RPMI7951 (cell line): ENCODE measurements around the gene ACHE. TPM values are rescaled to one million over a fixed set of nuclear protein-coding genes. Genes with fewer than 3 reads are reported as not detected.
A peak's percentile ranks its signal among the peaks of the same experiment; 100 is the strongest.

Experiments used
- DNase-seq: peaks from one replicate; pipeline ENCODE4 v3.0.0-alpha.2; 2012; ENCODE audit warnings: low read depth
- total RNA-seq: library from RNA; depleted of rRNA; stranded (reverse); fragments of >200 nt; shearing (Covaris generic); gene quantifications from 2 replicates; pipeline ENCODE4 v1.2.3, GENCODE V29; 2014

Gene ACHE
- total RNA-seq, 1 experiment from 2014 or later = not detected

DNA sequence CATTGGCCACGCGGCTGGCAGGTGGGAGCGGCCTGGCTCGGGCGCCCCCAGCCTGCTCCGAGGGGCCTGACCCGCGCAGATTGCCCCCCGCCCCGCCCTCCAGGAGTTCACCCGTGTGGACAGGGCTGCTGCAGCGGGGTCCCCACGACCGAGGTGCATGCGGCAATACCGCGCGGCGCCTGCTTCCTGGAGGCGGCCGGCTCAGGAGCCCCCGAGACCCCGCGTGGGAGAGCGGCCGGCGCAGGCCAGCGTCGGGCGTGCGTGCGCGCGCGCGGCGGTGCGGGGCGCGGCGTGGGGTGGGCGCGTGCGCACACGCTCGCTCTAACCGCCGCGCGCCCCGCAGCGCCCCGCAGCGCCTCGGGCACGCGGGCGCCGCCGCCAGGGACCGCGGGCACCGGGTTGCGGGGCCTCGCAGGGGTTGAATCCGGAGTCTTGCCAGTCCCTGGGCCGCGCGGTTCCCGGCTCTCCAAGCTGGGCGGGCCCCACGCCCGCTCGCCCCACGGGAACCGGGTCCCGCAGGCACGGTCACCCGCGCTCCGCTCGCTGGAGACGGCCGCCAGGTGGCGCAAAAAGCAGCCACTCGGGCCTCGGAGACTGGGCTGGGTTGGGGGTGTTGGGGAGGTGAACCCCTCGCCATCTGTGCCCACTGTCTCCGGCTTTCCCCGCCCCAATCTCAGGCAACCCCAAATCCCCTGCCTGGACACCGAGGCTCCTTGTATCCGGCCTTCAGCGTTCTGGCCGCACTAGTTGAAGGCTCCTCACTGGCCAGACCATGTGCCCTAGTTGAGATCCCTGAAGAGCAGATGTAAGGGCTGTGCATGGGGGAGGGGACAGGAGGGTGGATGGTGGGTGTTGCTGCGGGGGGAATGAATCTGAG lies 1.3 kb upstream of the ACHE start:
- DNase-seq = no peak

DNA sequence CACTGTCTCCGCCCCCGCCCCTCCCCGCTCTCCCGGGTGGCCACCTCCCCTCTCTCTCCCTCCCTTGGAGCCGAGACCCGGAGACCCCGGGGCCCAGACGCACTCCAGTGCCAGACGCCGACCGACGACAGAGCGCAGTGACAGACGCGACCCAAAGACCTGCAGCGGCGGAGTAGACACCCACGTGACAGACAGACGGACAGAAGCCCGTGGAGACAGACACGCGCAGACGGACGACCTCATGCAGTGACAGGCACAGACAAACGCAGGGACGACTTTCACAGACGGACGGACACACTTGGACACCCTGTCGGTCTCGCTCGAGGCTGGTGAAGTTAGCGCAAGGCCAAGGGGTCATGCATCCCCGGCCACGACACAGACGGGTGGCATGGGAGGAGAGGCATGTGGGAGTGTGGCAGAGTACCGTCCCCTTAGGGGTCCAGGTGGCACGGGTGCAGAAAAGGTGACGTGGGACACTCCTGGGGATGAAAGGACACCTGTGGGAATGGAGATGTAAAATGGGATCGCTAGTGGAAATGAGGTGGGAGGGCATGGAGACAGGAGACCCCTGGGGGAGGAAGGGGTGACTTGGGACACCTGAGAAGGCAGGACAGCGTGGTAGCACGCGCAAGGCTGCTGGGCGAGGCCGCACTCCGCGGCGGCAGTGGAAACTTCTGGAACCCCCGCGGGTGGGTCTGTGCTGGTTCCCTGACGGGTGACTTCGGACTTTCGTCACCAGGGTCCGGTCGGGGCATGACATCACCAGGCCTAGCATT lies 456 bp upstream of the ACHE start:
- DNase-seq = no peak

DNA sequence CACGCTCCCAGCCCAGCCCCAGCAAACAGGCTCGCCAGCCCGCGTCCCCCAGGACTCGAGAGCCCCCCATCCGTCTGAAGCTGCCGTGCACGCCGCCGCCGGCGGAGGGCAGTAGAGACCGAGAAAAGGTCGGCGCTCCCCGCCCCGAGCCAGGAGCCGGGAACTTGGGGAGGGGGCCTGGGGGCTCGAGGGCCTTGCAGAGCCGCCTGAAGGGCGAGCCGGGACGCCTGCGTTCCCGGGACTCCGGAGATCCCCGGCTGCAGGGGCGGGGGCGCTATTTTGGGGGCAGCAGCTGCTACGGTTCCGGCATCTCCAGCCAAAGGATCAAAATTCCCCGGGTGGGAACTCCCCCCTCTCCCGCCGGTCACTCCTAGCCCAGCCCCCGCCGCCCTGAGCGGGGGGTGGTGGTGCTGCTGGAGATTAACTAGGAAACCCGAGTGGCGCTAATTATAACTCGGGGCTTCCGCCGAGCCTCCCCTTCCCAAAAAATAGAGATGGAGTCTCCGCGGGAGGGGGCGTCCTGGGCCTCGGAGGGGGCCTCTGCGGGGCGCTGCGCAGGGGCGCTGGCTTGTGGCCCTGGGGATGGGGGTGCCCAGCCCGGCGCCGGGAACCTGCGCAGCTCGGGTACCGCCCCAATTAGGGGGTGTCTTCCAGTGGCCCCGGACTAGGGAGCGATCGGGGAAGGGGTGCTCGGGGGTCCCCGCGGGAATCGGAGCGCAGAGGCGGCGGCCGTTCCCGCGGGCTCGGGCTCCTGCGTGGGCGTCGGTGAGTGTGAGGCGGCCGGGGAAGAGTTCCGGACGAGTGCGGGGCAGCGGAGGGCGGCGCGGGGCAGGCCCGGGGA lies 608 bp downstream of the ACHE start:
- DNase-seq = no peak

DNA sequence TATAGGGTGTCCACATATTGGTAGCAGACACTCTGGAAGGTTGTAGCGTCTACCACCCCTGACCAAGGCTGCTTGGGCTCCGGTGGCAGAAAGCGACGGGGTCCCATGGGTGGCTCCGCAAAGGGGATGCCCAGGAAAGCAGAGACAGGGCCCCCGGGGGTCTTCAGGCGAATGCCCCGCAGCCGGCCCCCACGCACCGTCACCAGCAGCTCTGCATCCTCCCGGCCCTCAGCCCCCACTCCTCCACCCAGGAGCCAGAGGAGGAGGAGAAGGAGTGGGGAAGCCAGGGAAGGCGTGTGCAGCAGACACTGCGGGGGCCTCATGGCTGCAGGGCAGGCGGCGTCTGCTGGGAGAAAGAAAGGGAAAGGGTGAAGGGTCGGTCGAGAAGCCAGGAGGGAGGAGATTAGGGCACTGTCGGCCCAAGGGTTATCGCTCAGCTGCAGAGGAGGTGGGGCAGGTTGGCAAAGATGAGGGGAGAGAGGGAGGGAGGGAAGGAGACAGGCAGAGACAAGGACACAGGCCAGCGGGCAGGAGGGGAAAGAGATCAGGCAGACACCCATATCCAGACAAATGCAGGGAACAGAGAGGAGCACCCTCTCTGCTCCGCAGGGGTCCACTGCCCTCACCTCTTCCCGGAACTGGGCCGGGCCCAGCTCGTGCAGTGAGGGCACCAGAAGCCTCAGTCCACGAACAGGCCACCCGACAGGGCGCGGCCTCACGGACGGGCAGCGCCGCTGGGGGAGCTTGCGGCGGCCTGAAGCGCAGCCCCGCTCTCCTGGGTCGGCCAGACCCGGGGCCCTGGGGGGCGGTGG lies 1.6 kb downstream of the ACHE start:
- DNase-seq = no peak

DNA sequence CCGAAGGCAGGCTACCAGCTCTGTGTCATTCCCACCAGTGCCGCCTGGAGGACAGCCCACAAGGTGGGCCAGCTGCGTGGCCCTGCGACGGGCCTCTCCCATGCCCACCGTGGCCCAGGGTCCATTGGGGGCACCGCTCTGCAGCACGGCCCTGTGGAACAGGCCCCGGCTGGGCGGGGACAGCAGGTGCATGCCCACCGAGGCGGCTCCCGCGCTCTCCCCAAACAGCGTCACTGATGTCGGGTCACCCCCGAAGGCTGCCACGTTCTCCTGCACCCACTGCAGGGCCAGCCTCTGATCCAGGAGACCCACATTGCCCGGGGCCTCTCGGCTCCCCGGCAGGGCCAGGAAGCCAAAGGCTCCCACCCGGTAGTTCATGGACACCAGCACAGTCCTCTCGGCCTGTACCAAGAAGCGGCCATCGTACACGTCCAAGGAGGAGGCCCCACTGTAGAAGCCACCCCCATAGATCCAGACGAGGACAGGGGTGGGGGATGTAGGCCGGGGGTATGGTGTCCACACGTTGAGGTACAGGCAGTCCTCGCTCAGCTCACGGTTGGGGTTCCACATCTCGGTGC lies 2.3 kb downstream of the ACHE start:
- no peak for DNase-seq

DNA sequence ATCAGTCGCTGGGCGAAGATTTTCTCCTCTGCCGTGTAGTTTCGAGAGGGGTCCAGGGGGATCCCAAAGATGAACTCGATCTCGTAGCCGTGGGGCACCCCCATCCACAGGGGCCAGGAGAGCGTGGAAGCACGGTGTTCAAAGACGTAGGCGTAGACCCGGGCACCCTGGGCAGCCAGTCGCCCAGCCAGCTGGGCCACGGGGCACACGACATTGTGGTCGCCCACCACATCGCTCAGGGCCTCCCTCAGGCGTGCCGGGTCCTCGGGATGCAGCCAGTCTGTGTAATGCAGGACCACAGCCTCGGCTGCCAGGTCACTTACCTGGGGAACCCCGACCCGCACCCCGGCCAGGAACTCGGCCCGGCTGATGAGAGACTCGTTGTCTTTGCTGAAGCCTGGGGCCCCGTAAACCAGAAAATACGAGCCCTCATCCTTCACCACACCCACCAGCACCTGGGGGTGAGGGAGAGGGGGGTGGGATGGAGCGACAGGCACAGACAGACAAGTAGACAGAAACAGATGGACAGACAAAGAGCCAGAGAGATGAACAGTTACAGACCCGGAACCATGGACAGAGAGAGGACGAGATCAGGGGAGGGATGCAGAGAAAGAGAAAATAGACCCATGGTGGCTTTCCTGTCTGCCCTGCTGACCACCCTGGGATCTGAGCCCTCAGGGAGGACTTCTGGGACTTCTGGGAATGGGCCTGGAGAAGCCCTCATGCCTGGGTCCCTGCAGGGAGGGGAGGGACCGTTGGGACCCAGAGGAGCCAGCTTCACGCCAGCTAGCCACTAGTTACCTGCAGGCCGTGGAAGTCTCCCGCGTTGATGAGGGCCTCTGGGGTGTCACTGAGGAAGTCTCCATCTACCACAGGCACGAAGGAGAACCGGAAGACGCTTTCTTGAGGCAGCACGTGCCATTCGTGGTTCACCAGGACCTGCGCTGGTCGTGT lies 3.0 kb downstream of the ACHE start:
- DNase-seq = no peak

DNA sequence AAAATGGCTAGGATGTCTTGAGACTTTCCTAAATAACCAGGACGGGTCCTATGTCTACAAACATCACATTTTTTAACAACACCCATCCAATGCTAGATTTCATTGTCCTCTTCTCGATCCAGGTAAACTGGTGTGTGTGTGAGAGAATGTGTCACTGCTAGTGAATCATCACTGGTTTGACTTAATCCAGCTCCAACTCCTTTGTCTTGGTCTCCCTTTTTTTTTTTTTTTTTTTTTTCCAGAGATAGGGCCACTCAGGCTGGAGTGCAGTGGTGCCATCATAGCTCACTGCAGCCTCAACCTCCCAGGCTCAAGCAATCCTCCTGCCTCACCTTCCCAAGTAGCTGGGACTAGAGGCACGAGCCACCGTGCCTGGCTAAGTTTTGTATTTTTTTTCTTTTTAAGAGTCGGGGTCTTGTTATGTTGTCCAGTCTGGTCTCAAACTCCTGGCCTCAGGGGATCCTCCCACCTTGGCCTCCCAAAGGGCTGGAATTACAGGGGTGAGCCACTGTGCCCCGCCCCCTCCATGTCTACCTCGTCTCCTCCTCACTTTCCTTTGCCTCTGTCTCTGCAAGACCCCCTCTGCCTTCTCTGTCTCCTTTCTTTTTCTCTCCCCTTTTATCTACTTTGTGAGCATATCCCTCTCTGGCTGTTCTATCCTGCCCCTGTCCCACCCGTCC lies 4.0 kb downstream of the ACHE start:
- peak; percentile 39 for DNase-seq

DNA sequence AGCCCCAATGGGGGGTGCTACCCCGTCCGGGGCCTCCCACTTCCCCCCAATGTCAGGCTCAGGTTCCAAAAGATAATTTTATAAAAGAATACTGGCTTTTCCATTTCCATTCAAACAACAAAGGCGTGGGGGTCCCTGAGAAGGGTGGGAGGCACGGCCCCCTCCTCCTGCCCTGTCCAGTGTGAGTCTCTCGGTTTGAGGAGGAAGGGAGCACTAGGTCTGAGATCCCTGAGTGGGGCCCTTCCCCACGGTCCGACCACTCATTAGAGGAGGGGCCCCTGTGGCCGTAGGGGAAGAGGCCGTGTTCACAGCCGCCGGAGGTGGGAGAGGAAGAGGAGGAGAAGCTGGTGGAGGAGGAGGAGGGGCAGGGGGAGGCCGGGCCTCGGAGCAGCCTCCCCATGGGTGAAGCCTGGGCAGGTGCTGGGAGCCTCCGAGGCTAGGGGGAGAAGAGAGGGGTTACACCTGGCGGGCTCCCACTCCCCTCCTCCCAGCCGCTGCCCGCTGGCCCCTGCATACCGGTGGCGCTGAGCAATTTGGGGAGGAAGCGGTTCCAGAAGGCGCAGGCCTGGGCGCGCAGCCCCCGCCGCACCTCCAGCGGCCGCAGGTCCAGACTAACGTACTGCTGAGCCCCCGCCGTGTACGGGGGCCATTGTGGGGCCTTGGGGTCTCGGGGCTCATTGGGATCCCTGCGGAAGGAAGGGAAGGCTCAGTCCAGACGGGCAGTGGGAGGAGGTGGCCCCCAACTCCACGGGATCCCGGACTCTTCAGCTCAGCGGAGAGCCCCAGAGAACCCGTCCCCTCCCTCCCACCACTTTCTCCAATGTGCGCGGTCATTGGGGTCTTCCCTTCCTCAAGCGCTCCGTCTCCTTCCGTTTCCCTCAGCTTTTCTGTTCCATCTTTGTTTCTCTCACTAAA lies 4.8 kb downstream of the ACHE start:
- no peak for DNase-seq

DNA sequence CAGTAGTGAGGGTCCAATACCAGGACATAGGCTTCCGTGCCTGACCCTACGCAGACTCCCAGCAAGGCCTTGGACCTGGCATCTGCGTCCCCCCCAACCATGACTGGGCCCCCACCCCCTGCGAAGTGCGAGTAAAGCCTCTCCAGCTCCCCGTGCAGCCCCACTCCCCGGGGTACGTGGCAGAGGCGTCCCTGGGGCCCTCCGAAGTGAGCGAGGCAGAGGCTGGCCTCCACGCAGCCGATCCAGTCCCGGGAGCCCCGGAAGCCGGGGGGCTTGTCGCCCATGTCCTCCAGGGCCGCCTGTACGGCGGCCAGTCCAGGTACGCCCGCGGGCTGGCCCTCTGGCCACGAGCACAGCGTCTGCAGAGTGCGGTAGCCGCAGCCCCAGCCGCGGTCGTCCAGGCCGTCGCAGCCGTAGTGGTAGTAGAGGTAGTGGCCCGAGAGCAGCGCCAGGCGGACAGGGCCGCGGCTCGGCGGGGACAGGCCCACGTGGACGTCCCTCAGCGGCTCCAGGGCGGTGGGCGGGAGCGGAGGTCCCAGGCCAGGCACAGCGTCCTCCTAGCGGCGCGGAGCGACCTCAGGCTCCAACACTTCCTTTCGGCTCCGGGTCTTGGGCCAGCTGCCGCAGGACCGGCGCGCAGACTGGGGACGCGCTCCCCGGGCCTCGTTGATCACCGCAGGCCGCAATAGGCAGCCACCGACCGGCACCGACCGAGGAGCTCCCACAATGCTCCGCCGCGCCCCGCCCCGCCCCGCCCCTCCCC lies 6.5 kb downstream of the ACHE start, which contains the start of gene UFSP1:
Gene UFSP1, minus strand, starts transcription at position 728 of the 763 bp plus-strand sequence. Its CDS starts 444 bp downstream, at position 284.
- no peak for DNase-seq

DNA sequence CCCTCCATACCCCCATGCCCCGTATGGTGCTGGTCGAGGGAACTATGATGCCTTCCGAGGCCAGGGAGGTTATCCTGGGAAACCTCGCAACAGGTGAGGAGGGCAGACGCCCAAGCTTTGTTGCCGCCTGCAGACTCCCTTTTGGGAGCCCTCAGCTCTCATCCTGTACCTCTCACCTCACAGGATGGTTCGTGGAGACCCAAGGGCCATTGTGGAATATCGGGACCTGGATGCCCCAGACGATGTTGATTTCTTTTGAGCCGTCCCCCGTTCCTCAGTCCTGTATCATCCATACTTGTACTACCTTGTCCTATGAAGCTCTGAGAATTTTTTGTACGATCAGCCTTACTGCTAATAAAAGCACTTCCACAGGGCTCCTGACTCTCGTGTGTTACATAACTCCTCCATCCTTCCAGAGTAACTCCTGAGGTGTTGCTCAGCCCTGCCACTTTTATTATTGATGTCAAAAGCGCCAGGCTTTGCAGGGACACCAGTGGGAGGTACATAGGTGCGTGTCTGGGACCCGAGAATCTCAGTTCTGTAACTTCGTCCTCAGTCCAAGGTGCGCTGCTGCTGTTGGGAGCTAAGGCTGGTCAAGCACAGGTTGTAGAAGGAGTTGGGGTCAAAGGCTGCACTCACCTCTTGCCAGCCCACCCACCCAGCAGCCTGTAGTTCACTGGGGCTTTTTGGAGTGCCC lies 7.2 kb downstream of the ACHE start:
- DNase-seq = no peak

DNA sequence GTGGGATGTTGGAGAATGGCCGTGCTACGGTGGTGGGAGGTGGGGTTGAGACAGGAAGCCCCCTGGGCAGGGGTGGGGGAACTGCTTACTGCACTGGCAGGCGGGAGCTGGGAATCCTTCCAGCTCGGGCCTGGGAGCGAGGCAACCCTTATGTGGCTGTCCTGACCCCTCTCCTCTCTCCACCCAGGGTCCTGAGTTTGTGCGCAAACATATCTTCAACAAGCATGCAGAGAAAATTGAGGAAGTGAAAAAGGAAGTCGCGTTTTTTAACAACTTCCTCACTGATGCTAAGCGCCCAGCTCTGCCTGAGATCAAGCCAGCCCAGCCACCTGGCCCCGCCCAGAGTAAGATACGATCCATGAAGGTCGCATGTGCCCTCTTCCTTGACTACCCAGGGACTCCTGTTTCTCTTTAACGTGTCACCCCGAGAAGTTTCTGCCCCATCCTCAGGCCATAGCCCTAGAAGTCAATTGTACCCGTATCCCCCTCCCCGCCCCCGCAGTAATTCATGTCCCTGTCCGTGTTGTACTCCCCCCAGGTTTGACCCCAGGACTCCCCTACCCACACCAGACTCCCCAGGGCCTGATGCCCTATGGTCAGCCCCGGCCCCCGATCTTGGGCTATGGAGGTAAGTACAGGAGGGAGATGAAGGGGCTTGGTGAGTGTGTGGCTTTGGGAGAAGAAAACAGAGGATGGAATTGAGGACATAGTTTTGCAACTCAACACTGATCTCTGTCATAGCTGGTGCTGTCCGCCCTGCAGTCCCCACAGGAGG lies 8.0 kb downstream of the ACHE start:
- no peak for DNase-seq

DNA sequence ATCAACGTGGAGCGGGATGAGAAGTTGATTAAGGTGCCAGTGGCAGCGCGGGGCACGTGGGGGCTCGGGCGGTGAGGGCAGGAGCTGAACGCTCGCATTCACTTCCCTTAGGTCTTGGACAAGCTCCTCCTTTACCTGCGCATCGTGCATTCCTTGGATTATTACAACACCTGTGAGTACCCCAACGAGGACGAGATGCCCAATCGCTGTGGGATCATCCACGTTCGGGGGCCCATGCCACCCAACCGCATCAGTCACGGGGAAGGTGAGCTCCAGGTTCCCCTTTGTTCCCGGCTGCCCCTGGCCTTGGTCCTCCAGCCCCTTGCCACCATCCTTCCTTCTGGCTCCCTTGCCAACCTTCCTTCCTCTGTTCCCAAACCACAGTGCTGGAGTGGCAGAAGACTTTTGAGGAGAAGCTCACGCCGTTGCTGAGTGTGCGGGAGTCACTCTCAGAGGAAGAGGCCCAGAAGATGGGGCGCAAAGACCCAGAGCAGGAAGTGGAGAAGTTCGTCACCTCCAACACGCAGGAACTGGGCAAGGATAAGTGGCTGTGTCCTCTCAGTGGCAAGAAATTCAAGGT lies 8.7 kb downstream of the ACHE start:
- DNase-seq = no peak

DNA sequence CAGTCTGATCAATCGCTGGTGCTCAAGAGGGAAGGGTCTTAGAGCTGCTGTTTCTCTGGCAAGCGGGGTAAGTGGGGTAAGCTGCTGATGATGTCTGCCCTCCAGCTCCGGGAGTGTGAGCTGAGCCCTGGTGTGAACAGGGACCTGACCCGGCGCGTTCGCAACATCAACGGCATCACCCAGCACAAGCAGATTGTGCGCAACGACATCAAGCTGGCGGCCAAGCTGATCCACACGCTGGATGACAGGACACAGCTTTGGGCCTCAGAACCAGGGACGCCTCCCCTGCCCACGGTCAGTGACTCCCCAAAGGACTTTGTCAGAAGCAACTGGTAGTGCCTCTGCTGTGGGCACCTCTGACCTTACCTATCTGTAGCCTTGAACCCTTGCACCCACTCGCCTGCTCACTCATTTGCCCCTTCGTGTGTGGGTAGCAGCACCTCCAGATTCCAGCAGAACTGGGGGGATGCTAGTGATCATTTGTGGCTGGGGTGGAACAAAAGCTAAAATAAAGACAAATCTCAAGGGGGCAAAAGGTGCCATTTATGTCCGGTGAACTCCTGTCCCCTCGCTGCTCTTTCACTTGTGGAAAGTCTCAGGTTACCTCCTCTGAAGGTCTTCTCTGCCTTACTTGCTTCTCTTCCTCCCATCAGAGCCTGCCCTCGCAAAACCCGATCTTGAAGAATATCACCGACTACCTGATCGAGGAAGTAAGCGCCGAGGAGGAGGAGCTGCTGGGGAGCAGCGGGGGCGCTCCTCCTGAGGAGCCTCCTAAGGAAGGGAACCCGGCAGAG lies 9.3 kb downstream of the ACHE start:
- DNase-seq = no peak

DNA sequence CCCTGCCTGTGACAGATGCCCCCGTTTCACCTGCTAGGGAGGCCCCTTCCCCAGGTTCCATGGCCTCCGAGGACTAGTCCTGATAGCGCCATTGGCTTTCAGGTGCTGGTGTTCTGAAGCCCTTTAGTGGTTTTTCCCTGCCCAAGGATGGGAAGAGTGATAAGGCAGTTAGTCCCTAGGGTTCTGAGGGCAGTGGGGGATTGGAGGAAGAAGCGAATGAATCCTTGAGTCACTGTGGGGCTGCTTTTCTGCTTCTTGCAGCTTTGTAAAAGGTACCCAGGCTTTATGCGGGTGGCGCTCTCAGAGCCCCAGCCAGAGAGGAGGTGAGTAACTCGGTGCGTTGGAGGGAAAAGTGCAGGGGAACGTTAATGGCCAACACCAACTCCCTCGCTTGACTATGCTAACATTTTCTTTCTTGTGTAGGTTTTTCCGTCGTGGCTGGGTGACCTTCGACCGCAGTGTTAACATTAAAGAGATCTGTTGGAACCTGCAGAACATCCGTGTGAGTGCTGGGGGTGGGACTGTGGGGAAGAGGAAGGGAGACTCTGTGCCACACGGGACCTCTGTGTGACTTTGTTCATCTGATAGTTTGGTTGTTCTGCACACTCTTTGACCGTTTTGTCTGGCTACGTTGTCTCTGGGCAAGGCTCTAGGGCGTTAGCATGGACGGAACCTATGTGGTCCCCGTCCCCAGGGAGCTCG lies 10.1 kb downstream of the ACHE start:
- no peak for DNase-seq
